Body of pancreas (tissue), 4 donors: ENCODE results near the gene MCF2.

Source experiments
- CTCF ChIP-seq, 7 experiments: fragments of 450-650 bp in 4 of 7; fragments of 200-600 bp in 3 of 7; sonication (generic) in 3 of 7; IDR thresholded peaks; one replicate each; pipeline ENCODE4 v1.5.1; 2016 to 2019; ENCODE audit warnings: antibody characterized with exemption in 7 of 7
- POLR2A ChIP-seq, 3 donors: fragments of 450-650 bp; IDR thresholded peaks; one replicate each; pipeline ENCODE4 v1.6.1; 2016; ENCODE audit warnings: antibody characterized with exemption in 3 of 3, mild to moderate bottlenecking in 2 of 3

- TF ChIP-seq CTCF (IDR thresholded peaks at IDR 0.05) (no peak), POLR2A (IDR thresholded peaks at IDR 0.05) (no peak)
Observed at GRCh38 chrX:139702658-139703057, 5.3 kb downstream of the MCF2 start.
